22Rv1 (cell line): ENCODE data around the gene WDR55.

ENCODE experiments used
- H3K27ac ChIP-seq: fragments of 450-650 bp; 2 replicates; pipeline ENCODE4 v1.5.1; 2017
- ZFX ChIP-seq: fragments of 450-650 bp; IDR thresholded peaks from 2 replicates; pipeline ENCODE4 v1.6.1; 2017; ENCODE audit warnings: antibody characterized with exemption, borderline replicate concordance
- TF ChIP-seq, protein P1 (sequence below): fragments of 450-650 bp; IDR thresholded peaks from 2 replicates; pipeline ENCODE4 v1.5.1; 2017; ENCODE audit warnings: mild to moderate bottlenecking

Gene WDR55

DNA sequence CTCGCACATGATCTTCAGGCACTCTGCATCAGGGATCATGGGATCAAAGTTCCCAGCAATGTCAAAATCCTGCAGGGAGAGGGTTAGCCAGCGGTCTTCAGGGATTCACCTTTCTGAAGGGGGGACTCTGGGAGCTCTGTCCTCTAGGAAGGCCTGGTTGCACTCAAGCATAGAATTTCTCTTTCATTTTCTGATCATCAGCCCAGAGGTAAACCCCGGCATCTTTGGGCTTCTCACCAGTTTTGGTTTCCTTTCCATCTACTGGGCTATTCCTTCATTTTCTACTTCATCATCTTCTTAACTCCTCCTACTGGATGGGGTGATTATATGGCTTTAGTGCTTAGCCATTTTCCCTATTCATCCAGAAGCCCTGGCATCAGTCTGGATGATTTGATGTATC is 13.2 kb downstream of the WDR55 start:
- TF ChIP-seq ZFX: no peak
- TF ChIP-seq, protein P1, sequence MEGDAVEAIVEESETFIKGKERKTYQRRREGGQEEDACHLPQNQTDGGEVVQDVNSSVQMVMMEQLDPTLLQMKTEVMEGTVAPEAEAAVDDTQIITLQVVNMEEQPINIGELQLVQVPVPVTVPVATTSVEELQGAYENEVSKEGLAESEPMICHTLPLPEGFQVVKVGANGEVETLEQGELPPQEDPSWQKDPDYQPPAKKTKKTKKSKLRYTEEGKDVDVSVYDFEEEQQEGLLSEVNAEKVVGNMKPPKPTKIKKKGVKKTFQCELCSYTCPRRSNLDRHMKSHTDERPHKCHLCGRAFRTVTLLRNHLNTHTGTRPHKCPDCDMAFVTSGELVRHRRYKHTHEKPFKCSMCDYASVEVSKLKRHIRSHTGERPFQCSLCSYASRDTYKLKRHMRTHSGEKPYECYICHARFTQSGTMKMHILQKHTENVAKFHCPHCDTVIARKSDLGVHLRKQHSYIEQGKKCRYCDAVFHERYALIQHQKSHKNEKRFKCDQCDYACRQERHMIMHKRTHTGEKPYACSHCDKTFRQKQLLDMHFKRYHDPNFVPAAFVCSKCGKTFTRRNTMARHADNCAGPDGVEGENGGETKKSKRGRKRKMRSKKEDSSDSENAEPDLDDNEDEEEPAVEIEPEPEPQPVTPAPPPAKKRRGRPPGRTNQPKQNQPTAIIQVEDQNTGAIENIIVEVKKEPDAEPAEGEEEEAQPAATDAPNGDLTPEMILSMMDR: no peak
- H3K27ac ChIP-seq: no peak overlapping the region

DNA sequence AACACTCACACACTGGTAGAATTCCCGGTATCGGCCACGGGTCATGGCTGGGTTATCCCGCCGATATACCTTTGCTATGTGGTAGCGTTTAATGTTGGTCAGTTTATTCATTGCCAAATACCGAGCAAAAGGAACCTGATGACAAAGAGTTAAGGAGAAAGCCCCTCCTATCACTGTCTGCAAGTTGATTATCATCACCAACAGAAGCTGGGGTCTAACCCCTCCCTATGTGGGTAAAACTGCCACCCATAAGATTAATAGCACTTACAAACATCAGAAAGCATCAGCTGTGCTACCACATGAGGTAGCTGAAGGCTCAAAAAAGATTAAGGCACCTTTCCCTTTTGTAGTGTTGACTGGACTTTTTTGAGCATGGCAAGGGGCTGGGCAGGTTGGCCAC is 14.3 kb downstream of the WDR55 start:
- no peak overlapping the region for H3K27ac ChIP-seq
- TF ChIP-seq, protein P1: no peak
- no peak for TF ChIP-seq ZFX

DNA sequence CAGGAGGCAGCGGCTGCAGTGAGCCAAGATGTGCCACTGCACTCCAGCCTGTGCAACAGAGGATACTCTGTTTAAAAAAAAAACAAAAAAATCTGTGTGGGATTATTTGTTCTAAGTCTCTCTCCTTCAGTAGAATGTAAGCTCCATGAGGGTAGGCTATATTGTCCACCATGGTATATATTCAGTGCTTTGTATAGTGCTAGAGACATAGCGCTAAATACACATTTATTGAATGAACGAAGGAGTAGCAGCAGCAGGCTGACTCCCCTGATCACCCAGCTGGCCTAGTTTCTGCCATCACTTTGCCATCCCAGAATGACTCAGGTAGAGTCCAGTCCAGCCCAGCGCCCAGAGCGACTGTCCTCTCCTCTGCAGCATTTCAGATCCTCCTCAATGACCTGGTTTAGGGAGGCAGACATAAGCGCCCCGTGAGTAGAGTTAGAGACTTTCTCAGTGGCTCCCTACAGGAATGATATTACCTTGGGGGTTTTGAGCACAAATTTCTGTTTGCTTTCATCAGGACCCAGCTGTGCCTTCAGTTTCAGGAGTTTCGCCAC is 25.8 kb downstream of the WDR55 start:
- no peak for TF ChIP-seq ZFX
- TF ChIP-seq, protein P1: no peak
- H3K27ac ChIP-seq: peak overlapping the region; percentile 87

- peak within 1 kb of the TSS; percentile 87 for H3K27ac ChIP-seq
- no peak for TF ChIP-seq ZFX
- TF ChIP-seq, protein P1: no peak
These were observed 26.5 kb downstream of the WDR55 start, which contains the start of the genes HARS1 and HARS2 for GRCh38 chr5:140690941-140691924. TSS of gene HARS1 (minus strand) at chr5:140691370. CDS start at chr5:140691304, 66 bp downstream. TSS of gene HARS2 (plus strand) at chr5:140691455. CDS start at chr5:140691649, 194 bp downstream.

- no peak for TF ChIP-seq ZFX
- TF ChIP-seq, protein P1: no peak
These were observed 29.6 kb downstream of the WDR55 start for GRCh38 chr5:140694276-140694675.

GRCh38 chr5:140696891-140697492 is 32.3 kb downstream of the WDR55 start:
- TF ChIP-seq, protein P1: no peak
- no peak for TF ChIP-seq ZFX
- no peak overlapping the region for H3K27ac ChIP-seq

More at GRCh38 chr5:140694276-140694675, 29.6 kb downstream of the WDR55 start:
- no peak overlapping the region for H3K27ac ChIP-seq
